NCI-H2227 (cell line): ENCODE measurements around the gene LIMS2.
A peak's percentile ranks its signal among the peaks of the same experiment; 100 is the strongest.

Experiments
- DNase-seq: peaks from one replicate; lab custom pipeline; 2025; ENCODE audit not compliant: unreplicated experiment; lab: John Stamatoyannopoulos, UW

LIMS2 gene

DNA sequence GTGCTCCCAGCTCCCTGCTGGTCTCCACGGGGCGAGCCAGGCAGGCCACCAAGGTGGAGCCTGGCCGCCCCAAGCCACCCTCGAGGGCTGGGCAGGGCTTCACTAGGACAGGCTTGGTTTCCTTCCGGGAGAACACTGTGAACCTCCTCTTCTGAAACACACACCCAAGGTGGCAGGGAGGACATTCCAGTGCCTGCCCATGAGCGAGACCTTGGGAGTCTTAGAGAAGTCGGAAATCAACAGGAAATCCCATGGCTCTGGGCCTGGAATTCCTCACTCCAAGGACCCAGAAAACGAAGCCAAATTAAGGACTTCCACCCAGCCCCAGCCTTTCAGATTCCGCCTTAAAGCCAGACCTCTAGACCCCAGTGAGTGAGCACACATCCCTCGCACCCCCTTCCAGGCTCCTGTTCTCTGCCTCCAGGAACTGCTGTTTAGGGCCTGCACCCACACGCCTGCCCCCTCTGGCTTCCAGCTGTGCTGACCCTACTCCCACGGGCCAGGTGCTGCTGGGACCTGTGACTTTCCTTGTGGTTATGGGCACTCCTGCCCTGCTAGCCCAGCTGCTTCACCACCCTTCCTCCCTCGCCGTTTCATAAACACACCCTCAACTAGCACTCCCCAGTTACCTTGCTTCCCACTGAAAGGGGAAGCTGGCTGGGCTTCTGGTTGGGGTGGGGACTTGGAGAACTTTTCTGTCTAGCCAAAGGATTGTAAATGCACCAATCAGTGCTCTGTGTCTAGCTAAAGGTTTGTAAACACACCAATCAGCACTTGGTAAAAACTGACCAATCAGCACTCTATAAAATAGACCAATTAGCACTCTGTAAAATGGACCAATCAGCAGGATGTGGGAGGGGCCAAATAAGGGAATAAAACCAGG is 15.7 kb downstream of the LIMS2 start:
- no peak for DNase-seq

GRCh38 chr2:127658641-127659407 is 16.5 kb downstream of the LIMS2 start:
- no peak for DNase-seq

DNA sequence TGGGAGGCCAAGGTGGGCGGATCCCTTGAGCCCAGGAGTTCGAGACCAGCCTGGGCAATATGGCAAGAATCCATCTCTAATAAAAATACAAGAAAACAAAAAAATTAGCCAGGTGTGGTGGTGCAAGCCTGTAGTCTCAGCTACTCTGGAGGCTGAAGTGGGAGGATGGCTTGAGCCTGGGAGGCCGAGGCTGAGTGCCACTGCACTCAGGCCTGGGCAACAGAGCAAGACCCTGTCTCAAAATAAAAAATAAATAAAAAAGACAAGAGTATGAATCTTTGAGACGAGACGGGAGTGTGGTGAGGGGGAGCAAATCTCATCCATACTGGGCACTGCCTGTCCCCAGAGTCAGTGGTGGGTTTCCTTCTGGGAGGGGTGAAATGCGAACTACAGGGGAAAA is 17.2 kb downstream of the LIMS2 start:
- DNase-seq, result no peak

DNA sequence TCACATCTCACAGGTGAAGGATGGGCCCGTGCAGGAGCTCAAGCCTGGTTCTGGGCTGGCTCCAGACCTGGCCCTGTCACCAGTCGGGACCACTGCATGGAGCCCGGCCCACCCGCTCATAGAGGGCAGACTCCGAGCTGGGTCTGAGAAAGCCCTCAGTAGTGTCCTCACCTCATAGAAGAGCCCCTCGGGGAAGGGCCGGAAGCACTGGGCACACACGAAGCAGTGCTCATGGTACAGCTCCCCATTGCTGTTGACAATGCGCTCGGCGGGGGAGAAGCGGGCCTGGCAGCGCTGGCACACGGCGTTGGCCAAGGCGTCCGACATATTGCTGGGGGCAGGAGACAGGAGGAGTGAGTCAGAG is 18.1 kb downstream of the LIMS2 start:
- no peak for DNase-seq

DNA sequence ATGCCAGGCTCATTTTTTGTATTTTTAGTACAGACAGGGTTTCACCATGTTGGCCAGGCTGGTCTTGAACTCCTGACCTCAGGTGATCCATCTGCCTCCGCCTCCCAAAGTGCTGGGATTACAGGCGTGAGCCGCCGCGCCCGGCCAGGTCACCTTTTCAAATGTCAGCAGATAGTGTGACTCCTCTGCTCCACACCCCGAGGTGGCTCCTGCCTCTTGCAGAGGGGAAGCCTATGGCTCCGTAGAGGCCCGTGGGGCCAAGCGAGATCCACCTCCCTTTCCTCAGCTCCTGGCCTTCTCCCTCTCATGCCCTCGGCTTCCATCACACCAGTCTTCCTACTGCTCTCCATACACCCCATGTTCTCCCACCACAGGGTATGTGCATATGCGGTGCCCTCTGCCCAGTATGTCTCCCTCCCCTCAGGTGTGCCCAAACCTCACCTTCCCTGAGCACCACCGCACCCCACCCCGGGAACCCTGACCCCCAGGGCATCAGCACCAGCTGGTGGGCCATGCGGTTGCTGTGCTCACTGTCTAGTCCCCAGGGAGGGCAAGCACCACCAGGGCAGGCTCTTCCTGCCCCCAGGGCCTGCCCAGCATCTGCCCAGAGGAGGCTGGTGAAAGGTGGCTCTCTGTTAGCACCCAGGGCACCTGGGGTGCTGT is 18.6 kb downstream of the LIMS2 start:
- DNase-seq, result no peak

- peak; percentile 44 for DNase-seq
Observed at GRCh38 chr2:127655209-127656073, 19.9 kb downstream of the LIMS2 start.

- no peak for DNase-seq
Observed at GRCh38 chr2:127654838-127655175, 20.5 kb downstream of the LIMS2 start.

GRCh38 chr2:127654084-127654837 is 21.1 kb downstream of the LIMS2 start:
- DNase-seq, result no peak

- no peak for DNase-seq
Observed at GRCh38 chr2:127653421-127654083, 21.8 kb downstream of the LIMS2 start.

DNA sequence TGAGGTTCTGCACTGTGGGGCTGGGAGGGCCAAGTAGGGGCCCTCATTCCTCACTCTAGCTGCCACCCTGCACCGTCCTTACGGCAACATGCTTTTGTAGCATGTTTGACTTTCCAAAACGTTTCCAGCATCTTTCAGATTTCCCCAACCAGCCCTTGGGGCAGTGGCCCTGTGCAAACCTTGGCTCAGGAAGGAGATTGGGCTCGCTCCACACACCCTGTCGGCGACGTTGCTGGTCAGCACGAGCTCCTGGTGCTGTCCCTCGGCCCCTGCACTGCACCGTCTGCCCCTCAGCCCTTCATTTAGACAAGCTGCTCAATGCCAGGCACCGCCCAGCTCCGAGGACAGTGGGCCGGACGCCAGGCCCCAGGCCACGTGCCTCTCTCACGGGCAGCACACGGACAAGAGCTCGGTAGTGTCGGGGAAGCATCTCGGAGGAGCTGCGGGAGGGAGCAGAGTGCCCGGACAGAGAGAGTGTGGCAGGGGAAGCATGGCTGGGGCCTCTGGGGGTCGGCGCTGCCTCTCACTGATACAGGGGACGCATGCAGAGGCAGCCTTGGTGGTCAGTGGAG is 22.5 kb downstream of the LIMS2 start:
- DNase-seq, result no peak

DNA sequence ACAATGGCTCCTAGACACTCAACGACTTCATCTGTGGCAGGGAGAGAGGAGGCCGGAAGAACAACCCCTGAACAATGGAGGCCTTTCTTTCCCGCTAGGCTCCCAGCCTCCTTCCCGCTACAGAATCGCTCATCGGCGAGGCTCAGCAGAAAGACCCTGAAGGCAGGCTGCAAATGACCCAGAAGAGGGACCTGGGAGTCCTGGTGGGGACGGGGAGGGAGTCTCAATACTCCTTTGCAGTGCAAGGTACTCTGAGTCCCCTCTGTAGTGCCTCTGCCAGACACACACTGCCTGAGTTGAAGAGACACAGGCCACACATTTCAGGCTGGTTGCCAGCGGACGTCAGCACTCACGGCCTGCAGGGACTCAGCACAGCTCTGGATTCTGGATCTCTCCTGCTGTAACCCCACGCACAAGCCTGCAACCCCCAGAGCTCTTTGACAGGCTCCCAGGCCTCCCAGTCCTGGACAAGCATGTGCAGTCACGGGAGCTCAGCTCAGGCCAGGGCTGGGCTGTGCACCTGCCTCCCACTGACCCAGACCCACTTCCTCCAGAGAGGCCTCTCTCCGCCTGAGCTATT is 23.3 kb downstream of the LIMS2 start:
- no peak for DNase-seq

DNA sequence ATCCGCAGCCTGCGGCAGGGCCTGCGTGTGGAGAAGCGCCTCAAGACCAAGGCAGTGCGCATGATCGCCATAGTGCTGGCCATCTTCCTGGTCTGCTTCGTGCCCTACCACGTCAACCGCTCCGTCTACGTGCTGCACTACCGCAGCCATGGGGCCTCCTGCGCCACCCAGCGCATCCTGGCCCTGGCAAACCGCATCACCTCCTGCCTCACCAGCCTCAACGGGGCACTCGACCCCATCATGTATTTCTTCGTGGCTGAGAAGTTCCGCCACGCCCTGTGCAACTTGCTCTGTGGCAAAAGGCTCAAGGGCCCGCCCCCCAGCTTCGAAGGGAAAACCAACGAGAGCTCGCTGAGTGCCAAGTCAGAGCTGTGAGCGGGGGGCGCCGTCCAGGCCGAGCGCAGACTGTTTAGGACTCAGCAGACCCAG is 23.9 kb downstream of the LIMS2 start:
- no peak for DNase-seq

- DNase-seq, result no peak
Observed at GRCh38 chr2:127650785-127651380, 24.4 kb downstream of the LIMS2 start.

GRCh38 chr2:127650041-127650784 is 25.1 kb downstream of the LIMS2 start:
- no peak for DNase-seq

DNA sequence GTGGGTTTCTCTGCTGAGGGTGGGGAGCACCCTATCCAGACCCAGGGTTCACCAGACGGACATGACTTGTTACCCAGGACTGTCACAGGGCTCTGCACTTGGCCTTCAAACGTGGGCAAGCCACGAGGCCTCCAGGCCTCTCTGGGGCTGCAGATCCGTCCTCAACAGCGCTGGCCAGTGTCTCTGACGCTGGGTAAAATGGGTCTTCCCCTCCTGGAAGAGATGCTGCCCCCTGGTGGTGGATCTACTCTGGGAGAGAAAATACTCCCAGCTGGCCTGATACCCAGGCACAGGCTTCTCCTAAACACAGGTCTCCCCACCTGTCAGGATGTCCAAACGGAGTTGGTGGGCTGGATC is 25.7 kb downstream of the LIMS2 start:
- peak; percentile 81 for DNase-seq

GRCh38 chr2:127649100-127649611 is 26.2 kb downstream of the LIMS2 start:
- no peak for DNase-seq

GRCh38 chr2:127648321-127648720 is 27.0 kb downstream of the LIMS2 start:
- DNase-seq, result no peak
